ENCODE results near the gene DPF3. TPM values are rescaled to one million over a fixed set of nuclear protein-coding genes. Genes with fewer than 3 reads are reported as not detected.
"Not testable (repeated sequence)": the region's sequence is repeated elsewhere in the genome, so short reads cannot be mapped to it uniquely, and the experiment has no call there.

The DPF3 gene
- total RNA-seq, 1 experiment from 2014 or later = 0.31 TPM

- TF ChIP-seq FOXK1 (CRISPR knock-in tag; IDR thresholded peaks at IDR 0.05) (no peak), EMX1 (CRISPR knock-in tag; IDR thresholded peaks at IDR 0.05) (no peak), SMAD3 (CRISPR knock-in tag; IDR thresholded peaks at IDR 0.05; ENCODE audit: borderline replicate concordance) (no peak), SOX15 (CRISPR knock-in tag; IDR thresholded peaks at IDR 0.05) (no peak), E2F5 (CRISPR knock-in tag; IDR thresholded peaks at IDR 0.05) (no peak)
These were observed 141.9 kb downstream of the DPF3 start (continued) for GRCh38 chr14:72752034-72752412.

DNA sequence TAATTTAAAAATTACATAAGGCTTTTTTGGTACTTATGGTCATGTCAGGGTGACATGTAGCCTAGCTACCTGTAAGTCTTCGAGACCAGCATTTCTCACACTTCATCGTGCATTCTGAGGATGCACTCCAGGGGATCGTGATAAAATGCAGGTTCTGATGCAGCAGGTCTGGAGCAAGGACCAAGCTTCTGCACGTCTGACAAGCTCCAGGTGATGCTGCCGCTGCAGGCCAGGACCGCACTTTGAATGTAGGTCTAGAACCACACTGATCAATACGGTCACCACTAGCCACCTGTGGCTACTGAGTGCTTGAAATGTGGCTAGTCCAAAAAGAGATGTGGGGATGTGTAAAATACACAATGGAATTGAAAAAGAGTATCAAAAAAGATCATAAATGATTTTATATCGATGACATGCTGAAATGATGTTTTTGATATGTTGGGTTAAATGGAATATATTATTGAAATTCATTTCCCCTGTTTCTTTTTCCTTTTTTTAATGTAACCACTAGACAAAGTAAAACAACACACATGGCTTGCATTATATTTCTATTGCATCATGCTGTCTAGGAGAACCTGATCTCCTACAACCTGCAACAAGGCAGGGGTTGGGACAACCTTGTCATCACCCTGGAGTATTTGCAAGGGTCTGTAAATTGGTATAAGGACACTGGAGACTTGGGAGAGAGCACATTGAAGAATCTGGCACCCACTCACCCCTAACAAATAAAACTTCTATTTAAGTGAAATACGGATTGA, 142.4 kb downstream of the DPF3 start:
- Mint-ChIP-seq H3K27ac (no peak overlapping the region), H3K4me3 (no peak overlapping the region), H3K4me1 (no peaks in the 10 kb centered on the region), H3K9me3 (peaks cover 21% of the 10 kb centered on the region), H3K36me3 (peaks cover 16% of the 10 kb centered on the region), H3K27me3 (ENCODE audit: low read depth) (peaks cover 2% of the 10 kb centered on the region; the same call in 1 of the 2 replicates)
- POLR2A ChIA-PET = no interaction called here
- DNase-seq (ENCODE audit: low spot score) = no peak
- no peak for TF ChIP-seq ZMAT4 (CRISPR knock-in tag; IDR thresholded peaks at IDR 0.05)
- TF ChIP-seq, protein P1, sequence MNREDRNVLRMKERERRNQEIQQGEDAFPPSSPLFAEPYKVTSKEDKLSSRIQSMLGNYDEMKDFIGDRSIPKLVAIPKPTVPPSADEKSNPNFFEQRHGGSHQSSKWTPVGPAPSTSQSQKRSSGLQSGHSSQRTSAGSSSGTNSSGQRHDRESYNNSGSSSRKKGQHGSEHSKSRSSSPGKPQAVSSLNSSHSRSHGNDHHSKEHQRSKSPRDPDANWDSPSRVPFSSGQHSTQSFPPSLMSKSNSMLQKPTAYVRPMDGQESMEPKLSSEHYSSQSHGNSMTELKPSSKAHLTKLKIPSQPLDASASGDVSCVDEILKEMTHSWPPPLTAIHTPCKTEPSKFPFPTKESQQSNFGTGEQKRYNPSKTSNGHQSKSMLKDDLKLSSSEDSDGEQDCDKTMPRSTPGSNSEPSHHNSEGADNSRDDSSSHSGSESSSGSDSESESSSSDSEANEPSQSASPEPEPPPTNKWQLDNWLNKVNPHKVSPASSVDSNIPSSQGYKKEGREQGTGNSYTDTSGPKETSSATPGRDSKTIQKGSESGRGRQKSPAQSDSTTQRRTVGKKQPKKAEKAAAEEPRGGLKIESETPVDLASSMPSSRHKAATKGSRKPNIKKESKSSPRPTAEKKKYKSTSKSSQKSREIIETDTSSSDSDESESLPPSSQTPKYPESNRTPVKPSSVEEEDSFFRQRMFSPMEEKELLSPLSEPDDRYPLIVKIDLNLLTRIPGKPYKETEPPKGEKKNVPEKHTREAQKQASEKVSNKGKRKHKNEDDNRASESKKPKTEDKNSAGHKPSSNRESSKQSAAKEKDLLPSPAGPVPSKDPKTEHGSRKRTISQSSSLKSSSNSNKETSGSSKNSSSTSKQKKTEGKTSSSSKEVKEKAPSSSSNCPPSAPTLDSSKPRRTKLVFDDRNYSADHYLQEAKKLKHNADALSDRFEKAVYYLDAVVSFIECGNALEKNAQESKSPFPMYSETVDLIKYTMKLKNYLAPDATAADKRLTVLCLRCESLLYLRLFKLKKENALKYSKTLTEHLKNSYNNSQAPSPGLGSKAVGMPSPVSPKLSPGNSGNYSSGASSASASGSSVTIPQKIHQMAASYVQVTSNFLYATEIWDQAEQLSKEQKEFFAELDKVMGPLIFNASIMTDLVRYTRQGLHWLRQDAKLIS (CRISPR knock-in tag; IDR thresholded peaks at IDR 0.05; ENCODE audit: borderline replicate concordance) = no peak
- TF ChIP-seq, protein P2, sequence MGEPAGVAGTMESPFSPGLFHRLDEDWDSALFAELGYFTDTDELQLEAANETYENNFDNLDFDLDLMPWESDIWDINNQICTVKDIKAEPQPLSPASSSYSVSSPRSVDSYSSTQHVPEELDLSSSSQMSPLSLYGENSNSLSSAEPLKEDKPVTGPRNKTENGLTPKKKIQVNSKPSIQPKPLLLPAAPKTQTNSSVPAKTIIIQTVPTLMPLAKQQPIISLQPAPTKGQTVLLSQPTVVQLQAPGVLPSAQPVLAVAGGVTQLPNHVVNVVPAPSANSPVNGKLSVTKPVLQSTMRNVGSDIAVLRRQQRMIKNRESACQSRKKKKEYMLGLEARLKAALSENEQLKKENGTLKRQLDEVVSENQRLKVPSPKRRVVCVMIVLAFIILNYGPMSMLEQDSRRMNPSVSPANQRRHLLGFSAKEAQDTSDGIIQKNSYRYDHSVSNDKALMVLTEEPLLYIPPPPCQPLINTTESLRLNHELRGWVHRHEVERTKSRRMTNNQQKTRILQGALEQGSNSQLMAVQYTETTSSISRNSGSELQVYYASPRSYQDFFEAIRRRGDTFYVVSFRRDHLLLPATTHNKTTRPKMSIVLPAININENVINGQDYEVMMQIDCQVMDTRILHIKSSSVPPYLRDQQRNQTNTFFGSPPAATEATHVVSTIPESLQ (CRISPR knock-in tag; IDR thresholded peaks at IDR 0.05) = no peak
- TF ChIP-seq, protein P3, sequence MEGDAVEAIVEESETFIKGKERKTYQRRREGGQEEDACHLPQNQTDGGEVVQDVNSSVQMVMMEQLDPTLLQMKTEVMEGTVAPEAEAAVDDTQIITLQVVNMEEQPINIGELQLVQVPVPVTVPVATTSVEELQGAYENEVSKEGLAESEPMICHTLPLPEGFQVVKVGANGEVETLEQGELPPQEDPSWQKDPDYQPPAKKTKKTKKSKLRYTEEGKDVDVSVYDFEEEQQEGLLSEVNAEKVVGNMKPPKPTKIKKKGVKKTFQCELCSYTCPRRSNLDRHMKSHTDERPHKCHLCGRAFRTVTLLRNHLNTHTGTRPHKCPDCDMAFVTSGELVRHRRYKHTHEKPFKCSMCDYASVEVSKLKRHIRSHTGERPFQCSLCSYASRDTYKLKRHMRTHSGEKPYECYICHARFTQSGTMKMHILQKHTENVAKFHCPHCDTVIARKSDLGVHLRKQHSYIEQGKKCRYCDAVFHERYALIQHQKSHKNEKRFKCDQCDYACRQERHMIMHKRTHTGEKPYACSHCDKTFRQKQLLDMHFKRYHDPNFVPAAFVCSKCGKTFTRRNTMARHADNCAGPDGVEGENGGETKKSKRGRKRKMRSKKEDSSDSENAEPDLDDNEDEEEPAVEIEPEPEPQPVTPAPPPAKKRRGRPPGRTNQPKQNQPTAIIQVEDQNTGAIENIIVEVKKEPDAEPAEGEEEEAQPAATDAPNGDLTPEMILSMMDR (IDR thresholded peaks at IDR 0.05) = no peak
- no peak for TF ChIP-seq TP53 (CRISPR knock-in tag; IDR thresholded peaks at IDR 0.05)
- no peak for TF ChIP-seq PRRX2 (CRISPR knock-in tag; IDR thresholded peaks at IDR 0.05)
- TF ChIP-seq ZNF121 (CRISPR knock-in tag; IDR thresholded peaks at IDR 0.05) = no peak
- TF ChIP-seq, protein P4, sequence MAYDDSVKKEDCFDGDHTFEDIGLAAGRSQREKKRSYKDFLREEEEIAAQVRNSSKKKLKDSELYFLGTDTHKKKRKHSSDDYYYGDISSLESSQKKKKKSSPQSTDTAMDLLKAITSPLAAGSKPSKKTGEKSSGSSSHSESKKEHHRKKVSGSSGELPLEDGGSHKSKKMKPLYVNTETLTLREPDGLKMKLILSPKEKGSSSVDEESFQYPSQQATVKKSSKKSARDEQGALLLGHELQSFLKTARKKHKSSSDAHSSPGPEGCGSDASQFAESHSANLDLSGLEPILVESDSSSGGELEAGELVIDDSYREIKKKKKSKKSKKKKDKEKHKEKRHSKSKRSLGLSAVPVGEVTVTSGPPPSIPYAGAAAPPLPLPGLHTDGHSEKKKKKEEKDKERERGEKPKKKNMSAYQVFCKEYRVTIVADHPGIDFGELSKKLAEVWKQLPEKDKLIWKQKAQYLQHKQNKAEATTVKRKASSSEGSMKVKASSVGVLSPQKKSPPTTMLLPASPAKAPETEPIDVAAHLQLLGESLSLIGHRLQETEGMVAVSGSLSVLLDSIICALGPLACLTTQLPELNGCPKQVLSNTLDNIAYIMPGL (CRISPR knock-in tag; IDR thresholded peaks at IDR 0.05) = no peak
- TF ChIP-seq, protein P5, sequence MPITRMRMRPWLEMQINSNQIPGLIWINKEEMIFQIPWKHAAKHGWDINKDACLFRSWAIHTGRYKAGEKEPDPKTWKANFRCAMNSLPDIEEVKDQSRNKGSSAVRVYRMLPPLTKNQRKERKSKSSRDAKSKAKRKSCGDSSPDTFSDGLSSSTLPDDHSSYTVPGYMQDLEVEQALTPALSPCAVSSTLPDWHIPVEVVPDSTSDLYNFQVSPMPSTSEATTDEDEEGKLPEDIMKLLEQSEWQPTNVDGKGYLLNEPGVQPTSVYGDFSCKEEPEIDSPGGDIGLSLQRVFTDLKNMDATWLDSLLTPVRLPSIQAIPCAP (CRISPR knock-in tag; IDR thresholded peaks at IDR 0.05) = no peak
- no peak for TF ChIP-seq NR3C1 (CRISPR knock-in tag; conservative IDR thresholded peaks at IDR 0.05; ENCODE audit: low read depth)
- no peak for TF ChIP-seq ZNF317 (CRISPR knock-in tag; IDR thresholded peaks at IDR 0.05; ENCODE audit: borderline replicate concordance, low read depth)
- TF ChIP-seq JUN (CRISPR knock-in tag; IDR thresholded peaks at IDR 0.05) = no peak
- no peak for TF ChIP-seq SMAD3 (CRISPR knock-in tag; IDR thresholded peaks at IDR 0.05; ENCODE audit: borderline replicate concordance)
- no peak for TF ChIP-seq HMGA2 (CRISPR knock-in tag; IDR thresholded peaks at IDR 0.05)
- TF ChIP-seq, protein P6, sequence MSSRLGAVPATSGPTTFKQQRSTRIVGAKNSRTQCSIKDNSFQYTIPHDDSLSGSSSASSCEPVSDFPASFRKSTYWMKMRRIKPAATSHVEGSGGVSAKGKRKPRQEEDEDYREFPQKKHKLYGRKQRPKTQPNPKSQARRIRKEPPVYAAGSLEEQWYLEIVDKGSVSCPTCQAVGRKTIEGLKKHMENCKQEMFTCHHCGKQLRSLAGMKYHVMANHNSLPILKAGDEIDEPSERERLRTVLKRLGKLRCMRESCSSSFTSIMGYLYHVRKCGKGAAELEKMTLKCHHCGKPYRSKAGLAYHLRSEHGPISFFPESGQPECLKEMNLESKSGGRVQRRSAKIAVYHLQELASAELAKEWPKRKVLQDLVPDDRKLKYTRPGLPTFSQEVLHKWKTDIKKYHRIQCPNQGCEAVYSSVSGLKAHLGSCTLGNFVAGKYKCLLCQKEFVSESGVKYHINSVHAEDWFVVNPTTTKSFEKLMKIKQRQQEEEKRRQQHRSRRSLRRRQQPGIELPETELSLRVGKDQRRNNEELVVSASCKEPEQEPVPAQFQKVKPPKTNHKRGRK (CRISPR knock-in tag; IDR thresholded peaks at IDR 0.05; ENCODE audit: borderline replicate concordance) = no peak
- no peak for TF ChIP-seq ZNF416 (CRISPR knock-in tag; IDR thresholded peaks at IDR 0.05)
- TF ChIP-seq ETV6 (CRISPR knock-in tag; IDR thresholded peaks at IDR 0.05) = no peak
- no peak for ATAC-seq
- CTCF ChIA-PET = no interaction called here

DNA sequence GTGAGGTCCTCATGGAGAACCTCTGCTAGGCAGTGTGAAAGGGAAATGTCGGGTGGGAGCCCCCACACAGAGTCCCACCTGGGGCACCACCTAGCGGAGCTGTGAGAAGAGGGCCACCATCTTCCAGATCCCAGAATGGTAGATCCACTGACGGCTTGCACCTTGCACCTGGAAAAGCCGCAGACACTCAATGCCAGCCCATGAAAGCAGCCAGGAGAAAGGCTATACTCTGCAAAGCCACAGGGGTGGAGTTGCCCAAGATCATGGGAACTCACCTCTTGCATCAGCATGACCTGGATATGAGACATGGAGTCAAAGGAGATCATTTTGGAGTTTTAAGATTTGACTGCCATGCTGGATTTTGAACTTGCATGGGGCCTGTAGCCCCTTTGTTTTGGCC, 145.0 kb downstream of the DPF3 start:
- ATAC-seq; H3K27ac Mint-ChIP-seq; CTCF ChIA-PET; H3K4me1 Mint-ChIP-seq; H3K27me3 Mint-ChIP-seq (ENCODE audit: low read depth); POLR2A ChIA-PET; DNase-seq (ENCODE audit: low spot score); H3K4me3 Mint-ChIP-seq: not testable (repeated sequence)
- H3K9me3 Mint-ChIP-seq = peaks cover 21% of the 10 kb centered on the region
- H3K36me3 Mint-ChIP-seq = peaks cover 16% of the 10 kb centered on the region
